HG03558 (cell line): ENCODE data around the gene PIKFYVE.
"Not testable (repeated sequence)": the region's sequence is repeated elsewhere in the genome, so short reads cannot be mapped to it uniquely, and the experiment has no call there.

Experiments used
- ATAC-seq: cut with Tn5 transposase; IDR thresholded peaks from one replicate; pipeline ENCODE4 v1.9.1; 2021; ENCODE audit warnings: moderate number of reproducible peaks; ENCODE audit not compliant: unreplicated experiment; ENCODE audit errors: extremely low read depth

The PIKFYVE gene

DNA sequence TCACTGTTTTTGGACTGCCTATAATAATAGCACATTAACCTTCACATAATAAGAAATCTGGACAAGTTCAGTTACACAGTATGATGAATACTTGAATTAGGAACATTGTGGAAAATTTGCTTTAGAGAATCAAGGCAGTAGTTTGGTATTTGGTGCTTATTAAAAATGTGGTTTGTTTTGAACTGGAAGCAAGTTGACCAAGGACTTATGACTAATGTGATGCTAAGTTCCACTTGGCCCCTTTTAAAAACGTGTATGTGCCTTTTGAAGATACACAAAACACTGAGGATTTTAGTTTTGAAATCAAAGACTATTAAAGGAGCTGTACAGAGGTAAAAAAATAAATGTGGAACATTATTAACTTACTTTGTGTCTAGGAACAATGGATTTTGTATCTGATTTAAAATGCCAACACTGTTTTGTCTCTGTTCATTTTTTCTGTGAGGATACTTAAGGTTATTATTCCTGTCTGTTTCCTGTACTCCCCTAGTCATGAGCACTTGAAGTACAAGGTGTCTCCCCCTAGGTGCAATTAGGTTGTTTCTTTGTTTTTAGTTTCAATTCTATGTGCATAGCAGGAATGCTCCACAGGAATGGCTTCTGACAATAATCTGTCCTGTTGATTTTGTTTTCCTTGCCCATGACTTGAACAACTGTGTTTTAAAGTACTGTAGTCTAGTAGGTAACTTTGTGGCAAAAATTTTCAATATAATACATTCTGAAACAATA is 91.0 kb downstream of the PIKFYVE start:
- ATAC-seq, result no peak

DNA sequence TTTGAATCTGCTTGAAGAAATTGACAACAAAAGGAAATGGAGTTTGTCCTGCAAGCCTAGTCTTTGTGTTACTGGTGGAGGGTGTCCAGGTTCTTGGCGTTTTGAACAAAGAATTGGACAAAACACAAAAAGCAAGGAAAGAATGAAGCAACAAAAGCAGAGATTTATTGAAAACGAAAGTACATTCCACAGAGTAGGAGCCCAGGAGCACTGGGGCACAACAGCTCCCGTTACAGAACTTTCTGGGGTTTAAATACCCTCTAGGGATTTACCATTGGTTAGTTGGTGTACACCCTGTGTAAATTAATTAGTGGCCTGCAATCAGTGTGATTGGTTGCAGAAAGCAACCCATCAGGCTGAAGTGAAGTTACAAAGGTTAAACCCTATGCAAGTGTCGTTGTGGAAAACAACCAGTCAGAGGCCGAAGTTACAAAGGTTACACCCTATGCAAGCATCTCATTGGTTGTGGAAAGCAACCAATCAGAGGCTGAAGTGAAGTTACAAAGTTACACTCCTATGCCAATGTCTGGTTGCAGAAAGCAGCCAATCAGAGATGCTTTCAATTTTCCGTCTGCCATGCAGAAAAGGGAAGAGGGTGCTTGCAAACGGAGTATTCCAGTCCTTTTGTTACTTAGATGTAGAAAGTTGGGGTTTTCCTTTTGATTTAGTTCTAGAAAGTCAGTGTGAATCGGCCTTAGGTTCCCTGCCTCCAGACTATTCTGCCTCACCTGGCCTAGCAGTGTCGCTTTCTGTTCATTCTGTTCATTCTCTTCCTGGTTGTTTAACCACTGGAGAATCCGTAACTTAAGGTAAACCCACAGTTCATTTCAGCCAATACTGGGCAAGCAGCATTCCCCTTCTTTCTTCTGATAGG is 92.9 kb downstream of the PIKFYVE start:
- ATAC-seq, result no peak

DNA sequence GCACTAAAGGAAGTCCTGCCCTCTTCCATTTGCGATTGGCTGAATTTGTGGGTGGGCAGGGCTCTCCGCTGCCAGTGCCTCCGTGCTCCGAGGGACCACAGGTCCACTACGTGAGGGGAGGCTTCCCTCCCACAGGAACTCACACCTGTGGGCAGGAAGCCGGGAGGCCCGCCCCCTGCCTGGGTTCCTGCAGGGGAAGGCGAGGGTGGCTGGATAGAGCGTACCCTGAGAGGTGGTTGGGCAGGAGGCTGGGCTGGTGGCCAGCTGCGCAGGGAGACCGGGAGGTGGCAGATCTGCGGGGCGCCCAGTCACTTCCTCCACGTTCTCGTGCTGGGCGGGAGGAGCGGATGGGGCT is 93.6 kb downstream of the PIKFYVE start:
- ATAC-seq, result no peak

DNA sequence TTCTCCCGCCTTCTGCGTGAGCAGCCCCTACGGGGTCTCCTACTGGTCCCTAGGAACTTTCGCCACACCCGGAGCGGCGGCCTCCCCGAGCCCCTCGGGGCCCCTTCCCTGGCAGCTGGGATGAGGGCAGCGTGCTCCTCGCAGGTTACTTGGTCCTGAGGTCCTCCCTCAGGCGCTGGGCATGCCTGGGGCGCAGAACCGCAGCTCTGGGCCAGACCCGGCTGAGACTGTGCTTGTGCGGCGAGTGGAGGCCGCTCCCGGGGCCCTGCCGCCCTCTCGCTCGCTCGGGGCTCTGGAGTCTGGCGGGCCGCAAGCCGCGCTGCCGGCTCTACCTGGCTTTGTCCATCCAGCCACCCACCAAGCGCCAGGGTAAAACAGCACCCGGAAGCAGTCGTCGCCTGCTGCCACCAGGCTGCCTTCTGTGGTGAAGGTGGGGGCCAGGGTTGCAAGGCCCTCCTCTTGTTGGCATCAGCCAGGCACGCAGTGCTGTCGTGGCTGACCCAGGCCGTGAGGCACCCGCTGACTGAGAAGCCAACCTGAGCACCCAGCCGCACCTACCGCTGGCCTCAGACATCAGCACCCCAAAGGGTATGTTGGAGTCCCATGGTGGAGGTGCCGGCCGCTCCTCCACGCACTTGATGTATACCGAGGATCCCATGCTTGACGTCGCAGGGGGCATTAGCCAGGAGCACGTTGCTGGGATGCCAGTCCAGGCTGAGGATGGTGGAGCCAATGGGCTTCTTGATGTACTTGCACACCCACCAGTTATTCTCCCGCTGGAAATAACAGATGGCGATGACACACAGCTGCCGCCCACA is 94.4 kb downstream of the PIKFYVE start:
- no peak for ATAC-seq

DNA sequence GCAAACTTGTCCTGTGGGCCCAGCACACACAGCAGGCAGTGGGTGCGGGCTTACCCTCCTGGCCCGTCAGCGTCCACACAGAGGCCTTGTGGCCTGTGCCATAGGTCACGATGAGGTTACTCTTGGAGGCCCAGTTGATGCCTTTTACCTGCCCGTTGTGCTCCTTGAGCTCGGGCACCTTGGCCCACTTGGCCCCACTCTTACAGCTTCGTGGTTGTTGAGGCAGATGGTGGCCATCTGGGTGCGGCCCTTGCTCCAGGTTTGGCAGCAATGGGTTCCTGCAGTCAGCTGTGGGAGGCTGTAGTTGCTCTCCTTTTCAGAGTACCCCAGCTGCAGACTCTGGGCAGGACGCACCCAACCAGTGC is 95.0 kb downstream of the PIKFYVE start:
- ATAC-seq, result no peak

DNA sequence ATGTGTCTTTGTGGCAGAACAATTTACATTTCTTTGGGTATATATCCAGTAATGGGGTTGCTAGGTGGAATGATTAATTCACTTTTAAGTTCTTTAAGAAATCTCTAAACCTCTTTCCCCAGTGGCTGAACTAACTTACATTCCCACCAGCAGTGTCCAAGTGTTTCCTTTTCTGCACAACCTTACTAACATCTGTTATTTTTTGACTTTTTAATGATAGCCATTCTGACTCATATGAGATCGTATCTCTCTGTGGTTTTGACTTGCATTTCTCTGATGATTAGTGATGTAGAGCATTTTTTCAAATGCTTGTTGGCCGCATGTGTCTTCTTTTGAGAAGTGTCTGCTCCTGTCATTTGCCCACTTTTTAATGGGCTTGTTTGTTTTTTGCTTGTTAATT is 97.4 kb downstream of the PIKFYVE start:
- ATAC-seq, result peak; percentile 49

DNA sequence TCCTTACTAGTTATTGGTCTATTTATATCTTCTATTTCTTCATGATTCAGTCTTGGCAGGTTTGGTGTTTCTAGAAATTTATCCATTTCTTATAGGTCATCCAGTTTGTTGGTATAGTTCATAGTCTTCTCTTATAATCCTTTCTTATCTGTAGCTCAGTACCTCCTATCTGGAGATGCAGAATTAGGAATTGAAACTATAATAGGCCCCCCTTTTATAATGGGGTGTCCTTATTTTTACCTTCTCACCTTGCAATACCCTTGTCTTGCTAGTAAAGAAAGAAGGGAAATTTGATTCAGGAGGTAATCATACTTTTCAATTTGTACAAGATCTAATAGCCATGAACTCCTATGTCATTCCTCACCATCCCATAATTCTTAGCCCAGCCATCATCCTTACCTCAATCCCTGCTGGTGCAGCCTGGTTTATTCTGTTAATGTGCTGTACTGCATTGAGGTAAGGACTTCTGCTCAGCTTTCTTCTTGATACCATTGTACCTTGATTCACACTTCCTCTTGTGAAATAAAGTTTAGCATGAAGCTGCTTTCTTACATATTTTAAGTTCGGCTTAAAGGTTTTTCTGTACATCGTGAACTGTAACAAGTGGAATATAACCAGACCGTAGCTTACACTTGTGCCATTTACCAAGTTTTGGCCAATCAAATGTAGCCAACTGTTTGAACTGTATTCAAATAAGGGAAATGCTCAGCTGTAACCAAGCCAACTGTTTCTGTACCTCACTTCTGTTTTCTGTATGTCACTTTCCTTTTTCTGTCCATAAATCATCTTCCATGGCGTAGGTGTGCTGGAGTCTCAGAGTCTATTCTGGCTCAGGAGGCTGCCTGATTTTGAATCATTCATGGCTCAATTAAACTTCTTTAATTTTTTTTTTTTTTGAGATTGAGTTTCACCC is 100.4 kb downstream of the PIKFYVE start:
- peak; percentile 39 for ATAC-seq

DNA sequence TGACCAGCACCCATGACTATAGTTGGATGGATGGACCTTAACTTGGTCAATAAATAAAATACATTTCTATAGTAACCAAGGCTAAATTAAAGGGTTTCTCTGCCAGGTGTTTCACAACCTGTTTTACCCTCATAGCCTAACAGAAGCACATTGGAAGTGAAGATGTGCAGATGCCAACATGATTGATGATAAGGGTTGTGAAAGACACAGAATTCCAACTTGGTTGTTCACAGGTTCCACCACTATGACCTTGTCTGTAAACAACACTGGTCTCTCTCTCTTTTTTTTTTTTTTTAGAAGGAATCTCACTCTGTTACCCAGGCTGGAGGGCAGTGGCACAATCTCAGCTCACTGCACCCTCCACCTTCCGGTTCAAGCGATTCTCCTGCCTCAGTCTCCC is 103.0 kb downstream of the PIKFYVE start:
- no peak for ATAC-seq

DNA sequence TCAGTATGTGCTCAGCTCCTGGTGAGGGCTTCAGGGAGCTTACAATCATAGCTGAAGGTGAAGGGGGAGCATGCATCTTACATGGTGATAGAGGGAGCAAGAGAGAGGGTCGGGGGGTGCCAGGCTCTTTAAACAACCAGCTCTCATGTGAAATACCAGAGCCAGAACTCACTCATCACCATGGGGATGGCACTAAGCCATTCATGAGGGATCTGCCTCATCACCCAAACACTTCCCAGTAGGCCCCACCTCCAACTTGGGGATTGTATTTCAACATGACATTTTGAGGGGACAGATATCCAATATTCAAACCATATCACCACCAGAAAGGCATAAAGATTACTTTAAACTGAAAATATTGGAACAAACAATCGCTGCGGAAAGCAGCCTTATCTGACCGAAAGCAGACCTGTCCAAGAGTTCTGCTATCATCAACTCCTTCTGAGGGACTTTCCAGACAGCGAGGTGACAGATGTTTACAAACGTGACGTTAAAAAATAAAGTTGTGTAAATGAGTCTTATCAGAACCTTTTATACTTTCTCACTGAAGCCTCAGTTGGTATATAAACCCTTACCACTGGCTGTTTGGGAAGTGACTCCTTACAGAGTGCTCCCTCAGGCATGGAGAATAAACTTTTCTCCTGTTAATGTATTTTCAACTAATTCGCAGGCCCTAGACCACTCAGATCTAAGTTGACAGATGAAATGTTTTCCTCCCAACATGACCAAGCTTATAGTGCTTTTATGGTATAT is 105.0 kb downstream of the PIKFYVE start:
- ATAC-seq, result no peak

DNA sequence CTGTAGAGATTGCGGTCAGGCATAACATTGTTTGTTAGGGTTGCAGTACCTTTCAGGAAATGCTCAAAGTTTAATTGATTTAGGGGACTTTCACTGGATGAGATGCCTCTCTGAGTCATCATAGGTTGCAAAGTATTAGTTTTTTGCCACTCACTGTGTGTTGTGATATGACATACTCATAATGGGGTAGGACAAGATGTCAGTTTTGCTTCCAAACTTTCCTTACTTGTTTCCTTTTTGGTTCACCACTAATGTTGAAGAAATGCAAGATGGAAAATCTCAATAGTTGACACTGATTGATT is 105.5 kb downstream of the PIKFYVE start:
- ATAC-seq, result no peak

DNA sequence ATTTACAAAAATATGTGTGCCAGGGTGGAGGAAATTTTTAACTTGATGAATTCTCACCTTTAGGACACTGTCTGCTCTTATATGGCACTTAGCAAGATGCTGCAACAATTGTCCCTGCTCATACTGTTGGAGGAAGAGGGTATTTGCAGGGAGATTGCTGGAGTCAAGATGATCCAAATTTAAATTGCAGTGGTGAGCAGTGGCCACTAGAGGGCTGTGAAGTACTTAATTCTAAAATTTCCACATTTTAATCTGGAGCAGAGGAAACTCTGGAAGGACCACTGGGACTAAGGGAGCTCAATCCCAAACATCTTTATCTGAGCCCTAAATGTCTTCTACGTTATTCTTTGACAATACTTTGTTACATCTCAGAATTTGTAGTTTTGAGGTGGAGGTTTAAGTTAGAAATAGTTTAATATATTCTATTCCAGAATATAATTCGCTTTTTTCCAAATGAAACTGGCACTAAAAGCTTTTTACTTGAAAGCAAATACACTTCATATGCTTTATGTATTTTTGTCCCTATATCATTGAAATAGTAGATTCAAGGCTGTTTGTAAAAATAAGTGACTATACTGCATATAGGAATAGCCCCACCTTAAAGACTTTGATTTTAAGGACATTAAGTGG is 107.5 kb downstream of the PIKFYVE start:
- no peak for ATAC-seq

DNA sequence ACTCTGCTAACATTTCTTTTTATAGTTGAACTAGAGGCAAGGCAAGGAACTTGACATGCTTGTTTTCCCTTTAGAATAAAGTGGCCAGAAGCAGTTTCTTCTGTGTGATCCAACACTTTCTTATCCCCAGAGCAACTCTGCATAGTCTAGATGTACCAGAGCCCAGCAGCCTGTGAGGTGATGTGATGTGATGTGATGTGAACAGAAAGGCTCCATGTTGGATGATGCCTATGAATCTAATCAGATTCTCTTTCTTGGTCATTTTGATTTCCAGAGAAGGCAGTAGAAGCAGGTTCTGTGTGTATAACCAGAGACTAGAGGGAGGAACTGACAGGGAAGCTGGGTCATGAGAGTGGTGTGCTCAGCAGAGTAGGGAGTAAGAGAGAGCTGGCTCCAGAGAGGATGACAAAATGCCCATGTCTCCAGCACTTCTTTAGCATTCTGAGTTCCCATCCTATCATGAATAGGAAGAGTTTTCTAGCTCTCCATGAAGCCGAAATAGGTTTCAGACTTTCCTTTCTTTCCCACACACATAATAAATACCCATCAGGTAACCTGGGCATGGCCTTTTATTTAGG is 109.5 kb downstream of the PIKFYVE start:
- no peak for ATAC-seq

DNA sequence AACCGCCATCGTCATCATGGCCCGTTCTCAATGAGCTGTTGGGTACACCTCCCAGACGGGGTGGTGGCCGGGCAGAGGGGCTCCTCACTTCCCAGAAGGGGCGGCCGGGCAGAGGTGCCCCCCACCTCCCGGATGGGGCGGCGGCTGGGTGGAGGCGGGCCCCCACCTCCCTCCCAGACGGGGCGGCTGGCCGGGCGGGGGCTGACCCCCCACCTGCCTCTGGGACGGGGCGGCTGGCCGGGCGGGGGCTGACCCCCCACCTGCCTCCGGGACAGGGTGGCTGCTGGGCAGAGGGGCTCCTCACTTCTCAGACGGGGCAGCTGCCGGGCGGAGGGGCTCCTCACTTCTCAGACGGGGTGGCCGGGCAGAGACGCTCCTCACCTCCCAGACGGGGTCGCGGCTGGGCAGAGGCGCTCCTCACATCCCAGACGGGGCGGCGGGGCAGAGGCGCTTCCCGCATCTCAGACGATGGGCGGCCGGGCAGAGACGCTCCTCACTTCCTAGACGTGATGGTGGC is 111.3 kb downstream of the PIKFYVE start:
- ATAC-seq, result not testable (repeated sequence)

DNA sequence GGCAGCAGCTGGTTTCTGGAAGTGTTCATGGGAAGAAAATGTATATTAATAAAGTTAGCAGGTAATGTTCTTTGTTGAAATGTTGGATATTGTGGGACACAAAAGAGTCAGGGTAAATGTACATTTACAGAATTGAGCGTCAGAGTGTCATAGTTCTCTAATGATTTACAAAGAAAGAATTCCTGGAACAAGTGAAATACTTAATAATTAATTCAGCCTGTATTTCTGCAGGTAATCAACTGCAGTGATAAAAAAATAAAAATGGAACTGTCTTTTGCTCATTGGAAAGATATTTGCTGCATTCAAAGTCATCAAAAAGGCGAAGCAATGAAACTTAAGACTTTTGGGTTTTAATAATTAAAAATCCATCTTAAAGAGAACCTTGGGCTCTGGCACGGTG is 113.1 kb downstream of the PIKFYVE start:
- ATAC-seq, result no peak

DNA sequence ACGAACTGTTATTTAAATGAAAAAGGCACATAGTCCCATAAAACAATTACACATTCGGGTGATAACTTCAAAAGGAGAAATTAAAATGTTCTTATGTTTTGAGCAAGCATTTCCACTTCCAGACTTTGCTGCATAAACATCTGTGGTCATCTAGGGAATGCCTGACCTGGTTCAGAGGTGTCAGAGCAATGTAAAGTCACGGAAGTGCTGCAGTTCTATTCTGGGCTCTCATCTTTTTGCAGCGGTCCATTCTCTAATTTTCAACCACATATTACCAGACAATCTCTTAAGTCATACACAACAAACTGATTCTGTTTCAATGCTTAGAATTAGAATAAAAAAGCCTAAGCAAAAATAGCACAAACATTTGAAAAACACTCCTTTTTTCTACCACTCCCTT is 118.6 kb downstream of the PIKFYVE start:
- no peak for ATAC-seq

DNA sequence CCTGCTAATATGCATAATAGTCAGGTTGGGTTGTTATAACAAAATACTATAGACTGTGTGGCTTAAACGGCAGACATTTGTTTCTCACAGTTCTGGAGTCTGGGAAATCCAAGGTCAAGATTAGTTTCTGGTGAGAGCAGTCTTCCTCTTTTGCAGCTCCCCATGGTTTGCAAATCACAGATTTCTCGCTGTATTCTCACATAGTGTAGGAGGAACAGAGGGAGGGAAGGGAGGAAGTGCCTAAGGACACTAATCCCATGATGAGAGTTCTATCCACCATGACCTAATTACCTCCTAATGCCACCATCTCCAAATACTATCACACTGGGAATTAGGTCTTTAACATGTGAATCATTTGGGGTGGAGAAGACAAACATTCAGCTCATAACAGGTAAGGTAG is 120.5 kb downstream of the PIKFYVE start:
- ATAC-seq, result no peak

DNA sequence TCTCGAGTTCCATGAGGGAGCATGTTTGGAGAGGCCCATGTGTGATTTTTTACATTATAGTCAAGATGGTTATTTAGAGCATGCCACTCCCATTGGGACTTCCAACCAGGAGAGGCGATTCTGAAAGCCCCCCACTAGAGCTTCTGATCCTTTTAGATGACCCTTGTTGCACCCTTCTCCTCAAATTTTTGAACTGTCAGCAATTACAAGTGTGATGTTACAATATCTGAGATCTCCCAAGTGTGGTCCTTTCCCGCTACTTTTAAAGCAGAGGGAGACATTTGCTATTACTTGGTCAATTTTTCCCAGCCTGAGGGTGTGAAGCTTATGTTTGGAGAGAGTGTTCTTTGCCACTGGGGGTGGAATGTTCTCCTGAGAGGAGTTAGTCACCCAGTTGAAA is 123.9 kb downstream of the PIKFYVE start:
- no peak for ATAC-seq

DNA sequence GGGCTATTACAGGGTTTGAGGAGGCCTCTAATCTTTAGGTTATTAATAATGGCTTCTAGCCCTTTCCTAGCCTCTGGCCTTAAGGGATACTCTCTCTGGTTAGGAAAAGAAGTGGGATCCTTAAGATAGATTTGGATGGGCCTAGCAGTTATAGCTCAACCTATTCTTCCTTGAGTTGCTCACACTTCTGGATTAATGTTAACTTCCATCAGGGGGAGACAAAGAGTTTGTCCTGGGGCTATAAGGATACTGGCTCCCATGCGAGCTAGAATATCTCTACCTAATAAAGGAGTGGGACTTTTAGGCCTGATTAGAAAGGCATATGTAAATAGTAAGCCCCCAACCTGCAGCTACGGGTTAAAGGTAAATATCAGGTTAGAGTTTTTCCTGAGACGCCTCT is 126.2 kb downstream of the PIKFYVE start:
- no peak for ATAC-seq
